GM23338 (cell line): ENCODE data around the gene GJB4. TPM values are rescaled to one million over a fixed set of nuclear protein-coding genes. Genes with fewer than 3 reads are reported as not detected.

Source experiments
- ATAC-seq: fragments of 200-7000 bp; cut with Tn5 transposase; 3 replicates; pipeline ENCODE4 v1.9.1; 2020
- DNase-seq: peaks from one replicate; pipeline ENCODE4 v3.0.0-alpha.2; 2015; ENCODE audit warnings: low spot score
- H2AFZ ChIP-seq: fragments of 200-600 bp; sonication (generic); 2 replicates; pipeline ENCODE4 v1.8.0; 2016; ENCODE audit warnings: antibody characterized with exemption, mild to moderate bottlenecking, moderate library complexity
- H3F3A ChIP-seq: fragments of 200-600 bp; sonication (generic); replicated peaks from 2 replicates; pipeline ENCODE4 v1.8.0; 2017; ENCODE audit warnings: antibody characterized with exemption, mixed run types, low read depth
- H3K27ac ChIP-seq: fragments of 200-600 bp; sonication (generic); 2 replicates; pipeline ENCODE4 v1.6.1; 2016; ENCODE audit warnings: low read depth
- H3K27me3 ChIP-seq: fragments of 200-600 bp; sonication (generic); 2 replicates; pipeline ENCODE4 v1.8.0; 2016; ENCODE audit warnings: mild to moderate bottlenecking, mixed run types, moderate library complexity; ENCODE audit not compliant: insufficient read depth
- H3K36me3 ChIP-seq: fragments of 200-600 bp; sonication (generic); 2 replicates; pipeline ENCODE4 v1.8.0; 2016; ENCODE audit warnings: mild to moderate bottlenecking; ENCODE audit not compliant: insufficient read depth
- H3K4me1 ChIP-seq: fragments of 200-600 bp; sonication (generic); 2 replicates; pipeline ENCODE4 v1.8.0; 2016; ENCODE audit warnings: mild to moderate bottlenecking, moderate library complexity; ENCODE audit not compliant: insufficient read depth
- H3K4me2 ChIP-seq: fragments of 200-600 bp; sonication (generic); 2 replicates; pipeline ENCODE4 v1.7.1; 2017; ENCODE audit warnings: mixed run types
- H3K4me3 ChIP-seq: fragments of 200-600 bp; sonication (generic); 2 replicates; pipeline ENCODE4 v1.6.1; 2016; ENCODE audit warnings: mixed run types
- H3K79me2 ChIP-seq: fragments of 200-600 bp; sonication (generic); replicated peaks from 2 replicates; pipeline ENCODE4 v1.8.0; 2017; ENCODE audit warnings: mild to moderate bottlenecking; ENCODE audit not compliant: insufficient read depth
- H3K9me2 ChIP-seq: fragments of 200-600 bp; sonication (generic); 2 replicates; pipeline ENCODE4 v1.8.0; 2017; ENCODE audit not compliant: insufficient read depth
- H4K20me1 ChIP-seq: fragments of 200-600 bp; sonication (generic); replicated peaks from 2 replicates; pipeline ENCODE4 v1.8.0; 2017; ENCODE audit warnings: mild to moderate bottlenecking; ENCODE audit not compliant: insufficient read depth
- H3K27ac Mint-ChIP-seq: 2 replicates; pipeline ENCODE4 v1.8.0; 2020; ENCODE audit warnings: inconsistent platforms, mild to moderate bottlenecking, moderate library complexity, mixed read lengths
- H3K27me3 Mint-ChIP-seq: 3 replicates; pipeline ENCODE4 v1.8.0; 2022; ENCODE audit warnings: low read depth, mild to moderate bottlenecking, moderate library complexity, mixed read lengths, inconsistent platforms; ENCODE audit not compliant: insufficient read depth, poor library complexity
- H3K36me3 Mint-ChIP-seq: 3 replicates; pipeline ENCODE4 v1.8.0; 2021; ENCODE audit warnings: low read depth, mild to moderate bottlenecking, inconsistent platforms, moderate library complexity, mixed read lengths
- H3K4me1 Mint-ChIP-seq: 3 replicates; pipeline ENCODE4 v1.8.0; 2020; ENCODE audit warnings: mild to moderate bottlenecking, inconsistent platforms, mixed read lengths
- H3K4me3 Mint-ChIP-seq: 3 replicates; pipeline ENCODE4 v1.8.0; 2021; ENCODE audit warnings: moderate library complexity, mild to moderate bottlenecking, inconsistent platforms, mixed read lengths
- H3K9me3 Mint-ChIP-seq: 3 replicates; pipeline ENCODE4 v1.8.0; 2020; ENCODE audit warnings: moderate library complexity, mild to moderate bottlenecking, inconsistent platforms, mixed read lengths
- CTCF ChIP-seq, 2 experiments: fragments of 200-600 bp in 1 of 2; sonication (generic) in 1 of 2; conservative IDR thresholded peaks; 2 replicates each; pipeline versions ENCODE4 v1.5.1 to v1.6.1; 2016 to 2017; ENCODE audit warnings: antibody characterized with exemption in 2 of 2, low read depth in 2 of 2, mild to moderate bottlenecking in 2 of 2, moderate library complexity in 1 of 2
- EZH2 ChIP-seq: fragments of 200-600 bp; sonication (generic); IDR thresholded peaks from one replicate; pipeline ENCODE4 v1.8.0; 2017; ENCODE audit warnings: antibody characterized with exemption, mild to moderate bottlenecking, low read depth; ENCODE audit not compliant: unreplicated experiment
- POLR2AphosphoS5 ChIP-seq: IDR thresholded peaks from 2 replicates; pipeline ENCODE4 v1.6.1; 2016; ENCODE audit warnings: antibody characterized with exemption, low read depth
- STAT1 ChIP-seq: IDR thresholded peaks from one replicate; pipeline ENCODE4 v1.6.1; 2016; ENCODE audit warnings: antibody characterized with exemption; ENCODE audit not compliant: unreplicated experiment
- ZNF462 ChIP-seq: fragments of 250-450 bp; sonication (Bioruptor Pico); IDR thresholded peaks from 2 replicates; pipeline ENCODE4 v1.5.0; 2020; ENCODE audit warnings: mild to moderate bottlenecking, moderate library complexity
- polyA plus RNA-seq: library from polyadenylated mRNA; unstranded; fragments of >200 nt; fragmentation: Nextera tagmentation; extraction: Ambion mirVana; gene quantifications from 2 replicates; pipeline ENCODE4 v1.2.1, GENCODE V29; 2016
- total RNA-seq: library from RNA; depleted of rRNA; stranded (reverse); fragments of >200 nt; shearing (Covaris generic); gene quantifications from 2 replicates; pipeline ENCODE4 v1.2.3, GENCODE V29; 2014
- TF ChIP-seq, protein P1 (sequence below): IDR thresholded peaks from 2 replicates; pipeline ENCODE4 v1.6.1; 2016; ENCODE audit warnings: antibody characterized with exemption

GJB4 gene
- total and polyA plus RNA-seq, 2 experiments from 2014 or later: 0.07 TPM; not detected in 1

- TF ChIP-seq, protein P1, sequence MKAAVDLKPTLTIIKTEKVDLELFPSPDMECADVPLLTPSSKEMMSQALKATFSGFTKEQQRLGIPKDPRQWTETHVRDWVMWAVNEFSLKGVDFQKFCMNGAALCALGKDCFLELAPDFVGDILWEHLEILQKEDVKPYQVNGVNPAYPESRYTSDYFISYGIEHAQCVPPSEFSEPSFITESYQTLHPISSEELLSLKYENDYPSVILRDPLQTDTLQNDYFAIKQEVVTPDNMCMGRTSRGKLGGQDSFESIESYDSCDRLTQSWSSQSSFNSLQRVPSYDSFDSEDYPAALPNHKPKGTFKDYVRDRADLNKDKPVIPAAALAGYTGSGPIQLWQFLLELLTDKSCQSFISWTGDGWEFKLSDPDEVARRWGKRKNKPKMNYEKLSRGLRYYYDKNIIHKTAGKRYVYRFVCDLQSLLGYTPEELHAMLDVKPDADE: no peak
- TF ChIP-seq POLR2AphosphoS5: no peak
Measured at GRCh38 chr1:34779005-34779404, 19.5 kb downstream of the GJB4 start (continued).

- Histone ChIP-seq H3K4me3 (no peak overlapping the region), H3K27me3 (peaks cover 37% of the 10 kb centered on the region), H3K79me2 (no peaks in the 10 kb centered on the region), H3K36me3 (no peaks in the 10 kb centered on the region), H4K20me1 (no peaks in the 10 kb centered on the region), H3F3A (no peaks in the 10 kb centered on the region), H2AFZ (no peak overlapping the region), H3K4me2 (no peak overlapping the region), H3K9me2 (no peaks in the 10 kb centered on the region), H3K27ac (no peak overlapping the region), H3K4me1 (peaks cover 4% of the 10 kb centered on the region)
- no peak for ATAC-seq
- TF ChIP-seq STAT1: no peak
- no peak for TF ChIP-seq EZH2
- TF ChIP-seq ZNF462 (CRISPR knock-in tag): no peak
- no peak for TF ChIP-seq CTCF (conservative IDR thresholded peaks at IDR 0.05; ENCODE audit: low read depth in 2 of 2)
- TF ChIP-seq, protein P1: no peak
- no peak for TF ChIP-seq POLR2AphosphoS5
- Mint-ChIP-seq H3K9me3 (no peaks in the 10 kb centered on the region), H3K27me3 (peaks cover 24% of the 10 kb centered on the region), H3K27ac (no peak overlapping the region), H3K36me3 (no peaks in the 10 kb centered on the region), H3K4me1 (peaks cover 7% of the 10 kb centered on the region), H3K4me3 (no peak overlapping the region)
- DNase-seq: no peak
Measured at GRCh38 chr1:34779526-34779925, 20.0 kb downstream of the GJB4 start.
